Activated CD4-positive, alpha-beta T cell treated with anti-CD3 and anti-CD28 coated beads, Interleukin-2, amount 10 ng/mL, durations not matched to agents 24 days and 14 days (primary cell): ENCODE data around the gene ACIN1. TPM values are rescaled to one million over a fixed set of nuclear protein-coding genes. Genes with fewer than 3 reads are reported as not detected.

Source experiments
- DNase-seq: peaks from one replicate; pipeline ENCODE4 v3.0.0; 2022
- H3K27ac Mint-ChIP-seq: one replicate; pipeline ENCODE4 v1.8.0; 2022; ENCODE audit warnings: mild to moderate bottlenecking, mixed read lengths
- H3K27me3 Mint-ChIP-seq: one replicate; pipeline ENCODE4 v1.8.0; 2022; ENCODE audit warnings: mixed read lengths
- H3K36me3 Mint-ChIP-seq: one replicate; pipeline ENCODE4 v1.8.0; 2022; ENCODE audit warnings: low read depth, mild to moderate bottlenecking, mixed read lengths
- H3K4me1 Mint-ChIP-seq: one replicate; pipeline ENCODE4 v1.8.0; 2021; ENCODE audit warnings: mixed read lengths
- H3K4me3 Mint-ChIP-seq: one replicate; pipeline ENCODE4 v1.8.0; 2022; ENCODE audit warnings: mild to moderate bottlenecking, moderate library complexity, mixed read lengths
- H3K9me3 Mint-ChIP-seq: one replicate; pipeline ENCODE4 v1.8.0; 2021; ENCODE audit warnings: mixed read lengths
- intact Hi-C: fragments of 100-400 bp; cut with micrococcal nuclease; formaldehyde crosslinking; loops from one replicate; pipeline ENCODE4 v1.15.1; 2023
- total RNA-seq: library from RNA; stranded (reverse); gene quantifications from 2 replicates; pipeline ENCODE4 v1.2.3, GENCODE V29; 2022

Gene ACIN1
- total RNA-seq, 1 donor from 2014 or later: 224 TPM

DNA sequence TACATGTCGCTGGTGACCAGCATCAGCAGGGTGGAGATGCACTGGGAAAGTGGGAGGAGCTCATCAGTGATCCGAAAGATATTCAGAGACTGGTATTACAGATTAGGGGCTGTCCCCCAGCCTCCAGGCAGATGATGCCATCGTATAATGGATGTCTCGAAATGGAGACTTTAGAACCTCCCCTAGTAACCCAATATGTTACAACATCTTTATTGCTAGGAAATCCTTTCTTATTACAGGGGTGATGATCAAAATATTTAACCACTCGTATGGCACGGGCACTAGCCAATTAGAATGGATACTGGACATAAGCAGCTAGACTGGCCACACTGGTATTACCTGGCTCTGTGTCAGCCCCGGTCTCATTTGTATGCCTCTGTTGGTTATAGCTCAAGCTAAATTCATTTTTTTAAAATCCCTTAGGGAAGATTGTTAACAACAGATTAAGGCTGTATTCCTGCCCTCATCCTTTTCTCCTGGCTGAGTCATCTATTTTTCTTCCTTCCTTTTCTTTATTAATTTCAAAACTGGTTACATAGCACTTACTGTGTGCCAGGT lies 34.9 kb upstream of the ACIN1 start:
- intact Hi-C loops: no loop called here
- H3K4me3 Mint-ChIP-seq: no peak overlapping the region
- no peaks in the 10 kb centered on the region for H3K9me3 Mint-ChIP-seq
- DNase-seq: no peak
- peaks cover 4% of the 10 kb centered on the region for H3K4me1 Mint-ChIP-seq
- H3K36me3 Mint-ChIP-seq: no peaks in the 10 kb centered on the region
- H3K27me3 Mint-ChIP-seq: peaks cover 15% of the 10 kb centered on the region
- no peak overlapping the region for H3K27ac Mint-ChIP-seq

DNA sequence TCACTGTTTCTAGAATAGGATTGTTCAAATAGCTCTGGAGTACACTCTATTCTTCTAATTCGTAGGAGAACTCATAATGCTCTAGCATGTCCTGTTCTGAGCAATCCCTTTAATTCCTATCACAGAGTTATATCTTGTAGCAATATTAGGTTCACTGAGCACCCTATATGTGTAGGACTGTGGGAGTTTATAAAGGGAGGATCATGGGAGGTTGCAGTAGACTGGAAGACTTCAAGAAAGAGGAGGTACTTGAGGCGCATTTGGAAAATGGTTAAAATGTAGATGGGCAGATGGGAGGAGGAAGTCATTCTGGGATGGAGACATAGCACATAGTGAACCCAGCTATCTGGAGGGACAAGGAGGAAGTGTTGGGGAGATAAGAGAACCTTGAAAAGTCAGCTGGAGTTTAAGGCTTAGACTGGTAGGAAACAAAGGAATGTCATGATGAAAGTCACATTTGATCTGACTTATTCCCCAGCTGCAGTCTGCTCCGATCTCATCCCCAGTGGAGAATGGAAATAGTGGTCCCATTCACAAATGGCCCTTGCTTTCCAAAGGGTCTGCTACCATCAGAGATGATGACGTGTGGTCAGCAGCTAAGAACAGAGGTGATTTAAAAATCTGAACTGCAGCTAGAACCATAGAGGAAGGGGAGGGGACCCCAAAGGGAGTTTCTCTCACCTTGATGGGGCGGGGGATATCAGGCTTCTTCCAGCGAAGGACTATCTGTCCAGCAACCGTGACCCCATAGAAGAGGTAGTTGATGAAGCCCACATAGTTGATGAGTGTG lies 34.2 kb upstream of the ACIN1 start:
- Mint-ChIP-seq H3K27ac (no peak overlapping the region), H3K4me1 (peaks cover 4% of the 10 kb centered on the region), H3K4me3 (no peak overlapping the region), H3K27me3 (peaks cover 15% of the 10 kb centered on the region), H3K9me3 (no peaks in the 10 kb centered on the region), H3K36me3 (no peaks in the 10 kb centered on the region)
- intact Hi-C loops: no loop called here
- no peak for DNase-seq

DNA sequence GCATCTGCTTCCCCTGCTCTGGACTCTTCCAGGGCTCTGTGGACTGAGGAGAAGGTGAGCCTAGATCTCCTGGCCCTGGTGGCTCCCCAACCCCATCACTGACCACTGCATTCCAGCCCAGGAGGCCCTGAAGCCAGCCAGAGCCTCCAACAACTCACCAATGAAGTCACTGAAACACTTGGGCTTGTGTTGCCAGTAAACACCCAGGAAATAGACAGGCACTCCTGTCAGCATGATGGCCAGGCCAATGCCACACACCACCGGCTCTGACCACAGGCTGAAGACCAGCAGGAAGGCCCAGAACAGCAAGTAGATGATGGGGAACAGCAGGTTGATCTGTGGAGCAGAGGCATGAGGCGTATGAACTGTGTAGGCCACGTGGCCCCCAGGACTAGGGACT lies 32.9 kb upstream of the ACIN1 start:
- no peaks in the 10 kb centered on the region for H3K36me3 Mint-ChIP-seq
- H3K27ac Mint-ChIP-seq: no peak overlapping the region
- H3K9me3 Mint-ChIP-seq: no peaks in the 10 kb centered on the region
- intact Hi-C loops: no loop called here
- H3K27me3 Mint-ChIP-seq: peaks cover 17% of the 10 kb centered on the region
- no peak for DNase-seq
- no peak overlapping the region for H3K4me3 Mint-ChIP-seq
- H3K4me1 Mint-ChIP-seq: peaks cover 4% of the 10 kb centered on the region

DNA sequence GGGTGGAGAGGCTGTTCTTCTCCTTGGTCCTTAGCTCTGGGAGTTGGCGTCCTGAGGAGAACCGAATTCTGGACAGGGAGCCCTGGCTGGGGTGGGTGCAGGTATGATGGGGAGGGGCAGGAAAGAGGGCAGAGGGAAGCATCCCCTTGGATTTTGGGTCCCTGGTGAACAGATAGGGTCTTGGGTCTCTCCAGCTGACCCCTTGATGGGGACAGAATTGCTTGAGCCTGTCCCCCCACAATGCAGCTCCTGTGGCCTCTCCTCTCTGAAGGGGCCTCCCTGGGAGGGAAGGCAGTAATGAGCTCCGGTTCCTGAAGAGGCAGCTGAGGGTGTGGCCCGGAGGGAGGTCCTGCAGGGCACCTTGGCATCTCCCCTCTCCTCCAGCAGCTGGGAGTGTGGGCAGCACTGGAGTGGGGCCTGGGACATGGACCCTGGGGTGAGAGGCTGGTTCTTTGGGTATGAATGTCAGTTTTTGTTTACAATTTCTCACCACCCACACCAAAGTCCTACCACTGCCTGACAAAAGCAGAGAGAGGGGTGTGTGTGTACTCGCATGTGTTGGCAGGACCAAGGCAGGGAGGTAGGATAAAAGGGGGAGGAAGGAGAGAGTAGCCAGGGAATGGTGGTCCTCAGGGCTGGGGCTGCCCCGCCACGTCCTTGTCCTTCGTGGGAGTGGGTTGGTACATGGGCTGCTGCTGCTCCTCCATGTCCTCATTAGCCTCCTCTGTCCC lies 31.8 kb upstream of the ACIN1 start:
- intact Hi-C loops: no loop called here
- Mint-ChIP-seq H3K4me1 (peaks cover 4% of the 10 kb centered on the region), H3K36me3 (no peaks in the 10 kb centered on the region), H3K27ac (no peak overlapping the region), H3K4me3 (no peak overlapping the region), H3K9me3 (no peaks in the 10 kb centered on the region), H3K27me3 (peaks cover 19% of the 10 kb centered on the region)
- no peak for DNase-seq

DNA sequence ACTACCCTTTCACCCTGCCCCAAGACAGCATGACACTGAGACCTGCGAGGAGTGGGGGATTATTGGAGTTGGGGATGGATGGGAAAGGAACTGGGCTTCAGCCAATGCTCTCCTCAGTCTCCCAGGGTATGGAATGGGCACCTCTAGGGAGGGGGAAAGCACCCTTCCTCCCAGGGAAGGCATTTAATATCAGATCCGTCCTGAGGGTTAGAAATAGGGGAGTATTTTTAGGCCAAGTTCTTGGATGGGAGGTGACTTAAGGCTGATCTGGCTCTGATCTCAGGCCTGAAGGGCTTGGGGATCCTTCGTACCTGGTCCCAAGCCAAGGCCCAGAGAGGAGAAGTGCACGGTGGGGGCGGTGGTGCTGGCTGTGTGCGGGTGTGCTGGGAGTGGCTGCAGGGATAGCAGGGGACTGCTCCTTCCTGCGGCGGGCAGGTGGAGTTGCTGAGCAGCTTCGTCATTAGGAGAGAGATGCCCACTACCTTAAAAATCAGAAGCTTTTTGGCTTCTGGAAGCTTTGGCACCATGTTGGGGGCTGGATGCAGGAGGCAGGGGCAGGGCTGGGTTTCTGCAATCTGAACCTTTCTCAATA lies 31.1 kb upstream of the ACIN1 start:
- no peaks in the 10 kb centered on the region for H3K36me3 Mint-ChIP-seq
- H3K4me1 Mint-ChIP-seq: peaks cover 9% of the 10 kb centered on the region
- no peak overlapping the region for H3K4me3 Mint-ChIP-seq
- H3K9me3 Mint-ChIP-seq: no peaks in the 10 kb centered on the region
- peaks cover 16% of the 10 kb centered on the region for H3K27me3 Mint-ChIP-seq
- H3K27ac Mint-ChIP-seq: no peak overlapping the region
- DNase-seq: no peak
- intact Hi-C loops: no loop called here

DNA sequence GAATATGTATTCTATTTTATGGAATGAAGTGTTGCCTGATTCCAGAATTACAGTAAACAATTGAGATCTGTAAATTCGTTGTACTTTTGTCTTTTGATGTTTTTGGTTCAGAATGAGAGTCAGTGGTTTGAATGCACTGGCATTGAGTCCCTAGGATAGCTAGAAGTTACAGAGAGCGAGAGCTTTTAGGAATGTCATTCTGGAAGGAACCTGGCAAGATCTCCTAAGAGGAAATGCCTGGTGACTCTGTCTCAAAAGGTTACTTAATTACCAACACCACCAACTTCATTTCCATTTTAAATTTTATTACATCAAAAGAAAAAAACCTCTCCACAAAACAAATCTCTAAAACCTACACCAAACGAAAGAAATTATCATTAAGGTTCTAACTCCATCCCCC lies 30.1 kb upstream of the ACIN1 start:
- H3K4me3 Mint-ChIP-seq: no peak overlapping the region
- DNase-seq: no peak
- no peaks in the 10 kb centered on the region for H3K9me3 Mint-ChIP-seq
- peaks cover 9% of the 10 kb centered on the region for H3K27me3 Mint-ChIP-seq
- no peaks in the 10 kb centered on the region for H3K36me3 Mint-ChIP-seq
- peaks cover 19% of the 10 kb centered on the region for H3K4me1 Mint-ChIP-seq
- H3K27ac Mint-ChIP-seq: no peak overlapping the region
- intact Hi-C loops: no loop called here

DNA sequence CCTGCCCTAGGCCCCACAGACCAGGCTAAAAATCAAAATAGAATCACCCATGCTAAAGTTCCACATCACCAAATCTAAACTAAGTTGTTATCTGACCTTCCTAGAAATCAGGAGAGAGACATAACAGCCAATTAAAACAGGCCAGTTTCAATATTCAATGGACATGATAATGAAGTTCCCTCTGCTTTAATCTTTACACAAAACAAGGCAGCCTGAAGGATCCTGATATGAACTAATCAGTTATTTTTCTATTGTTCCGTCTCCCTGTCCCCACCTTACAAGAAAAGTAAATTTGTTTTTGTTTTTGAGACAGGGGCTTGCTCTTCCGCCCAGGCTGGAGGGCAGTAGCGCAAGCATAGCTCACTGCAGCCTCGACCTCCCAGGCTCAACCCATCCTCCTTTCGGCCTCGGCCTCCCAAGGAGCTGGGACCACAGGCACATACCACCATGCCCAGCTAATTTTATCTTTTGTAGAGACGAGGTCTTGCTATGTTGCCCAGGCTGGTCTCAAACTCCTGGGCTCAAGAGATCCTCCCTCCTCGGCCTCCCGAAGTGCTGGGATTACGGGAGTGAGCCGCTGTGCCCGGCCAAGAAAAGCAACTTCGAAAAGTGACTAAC lies 29.5 kb upstream of the ACIN1 start:
- H3K27me3 Mint-ChIP-seq: peaks cover 6% of the 10 kb centered on the region
- H3K4me3 Mint-ChIP-seq: no peak overlapping the region
- intact Hi-C loops: no loop called here
- DNase-seq: no peak
- no peak overlapping the region for H3K27ac Mint-ChIP-seq
- peaks cover 25% of the 10 kb centered on the region for H3K4me1 Mint-ChIP-seq
- H3K9me3 Mint-ChIP-seq: no peaks in the 10 kb centered on the region
- no peaks in the 10 kb centered on the region for H3K36me3 Mint-ChIP-seq

DNA sequence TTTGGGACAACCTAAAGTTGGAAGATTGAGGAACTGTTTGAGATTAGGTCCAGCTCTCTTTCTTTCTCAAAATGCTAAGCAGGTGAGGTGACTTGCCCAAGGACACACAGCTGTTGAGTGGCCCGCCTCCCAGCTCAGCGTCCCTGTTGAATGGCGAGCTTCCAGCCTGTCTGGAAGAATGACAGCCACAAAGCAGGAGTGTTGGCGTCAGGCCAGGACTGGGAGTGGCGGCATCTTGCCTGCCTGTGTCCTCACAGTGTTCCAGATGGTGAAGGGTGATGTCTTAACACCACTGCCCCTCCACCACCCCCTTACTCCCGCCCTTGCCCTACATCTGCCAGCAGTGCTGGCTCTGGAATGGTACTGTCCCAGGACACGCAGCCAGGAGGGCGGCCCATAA lies 28.5 kb upstream of the ACIN1 start:
- peaks cover 4% of the 10 kb centered on the region for H3K27me3 Mint-ChIP-seq
- peaks cover 28% of the 10 kb centered on the region for H3K4me1 Mint-ChIP-seq
- H3K36me3 Mint-ChIP-seq: no peaks in the 10 kb centered on the region
- intact Hi-C loops: no loop called here
- H3K4me3 Mint-ChIP-seq: no peak overlapping the region
- H3K9me3 Mint-ChIP-seq: no peaks in the 10 kb centered on the region
- DNase-seq: no peak
- H3K27ac Mint-ChIP-seq: no peak overlapping the region

DNA sequence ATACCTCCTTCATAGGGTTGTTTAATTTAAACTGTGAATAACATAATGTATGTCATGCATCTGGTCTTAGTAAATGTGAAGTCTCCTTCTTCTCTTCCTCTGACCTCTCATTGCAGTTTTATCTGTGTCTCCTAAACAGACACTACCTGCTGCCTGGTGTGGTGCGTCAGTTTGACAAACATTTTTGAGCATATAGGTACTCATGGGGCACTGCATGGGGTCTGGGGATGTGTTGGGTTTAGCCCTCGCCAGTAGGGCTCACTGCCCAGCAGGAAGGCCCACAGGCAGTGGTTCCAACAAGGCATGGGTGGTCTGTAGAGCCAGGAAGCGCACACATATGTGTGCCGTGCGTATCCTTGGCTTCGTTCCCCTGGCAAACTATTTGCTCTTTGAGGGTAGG lies 27.1 kb upstream of the ACIN1 start:
- intact Hi-C loops: no loop called here
- Mint-ChIP-seq H3K27ac (no peak overlapping the region), H3K4me1 (peaks cover 28% of the 10 kb centered on the region), H3K9me3 (no peaks in the 10 kb centered on the region), H3K27me3 (peaks cover 4% of the 10 kb centered on the region), H3K4me3 (no peak overlapping the region), H3K36me3 (no peaks in the 10 kb centered on the region)
- DNase-seq: no peak

DNA sequence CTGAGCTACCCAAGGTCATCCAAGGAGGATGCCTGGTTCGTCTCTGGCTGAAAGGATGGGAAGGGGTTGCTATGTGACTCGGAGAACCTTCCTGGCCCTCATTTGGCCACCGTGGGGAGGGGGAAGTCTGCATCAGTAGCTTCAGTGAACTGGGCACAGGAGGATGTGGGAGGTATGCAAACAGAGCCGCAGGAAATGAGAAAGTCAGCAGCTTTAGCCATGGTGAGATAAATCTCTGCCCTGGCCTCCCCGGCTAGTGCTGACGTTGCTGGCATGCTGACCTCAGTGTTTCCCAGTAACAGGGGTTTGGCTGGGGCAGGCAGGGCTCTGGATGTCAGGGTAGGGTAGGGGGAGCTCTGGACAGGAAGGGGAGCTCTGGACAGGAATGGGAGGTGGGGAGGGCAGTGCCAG lies 26.4 kb upstream of the ACIN1 start:
- DNase-seq: peak; percentile 66
- Mint-ChIP-seq H3K4me1 (peaks cover 28% of the 10 kb centered on the region), H3K4me3 (peak overlapping the region; percentile 16), H3K27ac (peak overlapping the region; percentile 43), H3K9me3 (no peaks in the 10 kb centered on the region), H3K36me3 (no peaks in the 10 kb centered on the region), H3K27me3 (peaks cover 4% of the 10 kb centered on the region)
- intact Hi-C loops: loop anchor here (2.0 kb wide), 1 partner anchor 177 kb away; no protein-coding TSS in a partner anchor

DNA sequence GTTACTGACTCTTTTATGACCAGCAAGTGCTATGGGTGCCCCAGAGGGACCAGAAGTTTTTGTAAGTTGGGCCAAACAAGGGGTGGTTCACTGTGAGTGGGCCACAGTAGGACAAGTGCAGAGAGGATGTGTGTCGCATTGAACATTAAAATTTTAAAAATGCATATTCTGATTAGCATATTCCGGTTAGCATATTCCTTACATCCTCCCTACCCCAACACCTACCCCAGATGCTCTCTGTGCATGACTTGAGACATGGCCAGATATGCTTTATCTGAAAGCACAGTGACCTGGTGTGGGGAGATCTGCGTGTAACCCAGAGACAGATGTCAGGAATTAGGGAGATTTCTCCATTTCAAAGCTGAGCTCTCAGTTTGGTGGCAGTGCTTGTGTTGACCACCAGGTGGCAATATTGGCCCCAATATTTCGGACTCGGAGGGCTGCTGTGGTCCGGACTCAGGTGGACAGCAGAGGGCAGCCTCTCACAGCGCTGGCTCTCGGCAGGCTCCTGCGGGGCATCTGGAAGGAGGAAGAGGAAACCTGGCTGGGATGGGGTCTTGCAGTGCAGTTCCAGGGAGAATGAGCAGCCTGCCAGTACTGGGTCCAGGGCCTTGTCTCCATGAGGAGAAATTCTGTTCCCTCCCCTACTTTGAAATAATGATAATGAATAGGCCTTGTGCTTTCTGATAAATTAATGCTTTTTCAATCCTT lies 25.8 kb upstream of the ACIN1 start:
- H3K36me3 Mint-ChIP-seq: no peaks in the 10 kb centered on the region
- H3K4me1 Mint-ChIP-seq: peaks cover 28% of the 10 kb centered on the region
- intact Hi-C loops: loop anchor here (1.0 to 2.0 kb wide), 3 partner anchors 67 to 260 kb away; no protein-coding TSS in a partner anchor
- peak overlapping the region; percentile 81 for H3K27ac Mint-ChIP-seq
- H3K27me3 Mint-ChIP-seq: peaks cover 4% of the 10 kb centered on the region
- peak overlapping the region; percentile 16 for H3K4me3 Mint-ChIP-seq
- DNase-seq: peak; percentile 94
- no peaks in the 10 kb centered on the region for H3K9me3 Mint-ChIP-seq

DNA sequence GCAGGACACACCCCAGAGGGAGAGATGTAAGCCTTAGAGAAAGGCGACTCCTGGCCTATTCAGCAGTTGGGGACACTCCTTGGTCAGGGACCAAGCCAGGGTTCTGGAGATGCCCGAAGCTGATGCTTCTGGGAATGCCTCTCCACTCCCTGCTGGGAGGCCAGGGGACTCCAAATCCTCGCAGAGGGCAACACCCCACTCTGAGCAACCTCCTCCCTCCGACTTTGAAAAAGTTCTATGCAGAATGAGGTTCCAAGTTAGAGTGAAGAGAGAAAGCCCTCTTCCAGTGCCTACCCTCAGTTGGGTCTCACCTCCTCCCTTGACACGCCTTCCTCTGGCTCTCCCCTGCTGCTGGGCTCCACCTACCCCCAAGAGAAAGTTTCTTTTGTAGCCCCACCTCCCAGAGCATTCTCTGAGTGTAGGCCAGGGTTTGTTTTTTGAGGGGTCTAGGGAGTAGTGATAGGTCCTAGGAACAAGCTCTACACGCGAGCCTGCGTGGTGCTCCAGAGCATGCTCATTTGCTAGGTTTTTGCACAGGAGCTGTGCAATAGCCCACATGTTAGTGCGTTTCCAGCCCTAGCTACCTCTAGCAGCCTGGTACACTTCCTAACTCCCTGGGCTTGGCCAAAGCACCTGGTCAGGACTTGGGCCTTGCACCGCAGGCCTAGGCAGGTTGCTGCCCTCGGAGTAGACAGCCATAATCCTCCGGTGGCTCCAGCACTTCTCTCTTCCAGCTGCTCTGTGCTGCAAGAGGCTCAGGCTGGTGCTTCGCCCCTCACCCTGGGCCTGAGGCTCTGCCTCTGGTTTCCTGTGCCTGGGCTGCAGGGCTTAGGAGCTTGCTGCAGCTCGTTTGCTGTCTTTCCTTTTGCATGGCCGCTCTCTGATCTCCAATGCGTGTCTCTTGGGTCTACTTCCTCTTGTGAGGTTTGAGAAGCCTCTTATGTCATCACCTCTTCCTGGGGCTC lies 24.7 kb upstream of the ACIN1 start:
- DNase-seq: peak; percentile 84
- Mint-ChIP-seq H3K4me1 (peaks cover 33% of the 10 kb centered on the region), H3K27ac (peak overlapping the region; percentile 81), H3K27me3 (peaks cover 8% of the 10 kb centered on the region), H3K9me3 (no peaks in the 10 kb centered on the region), H3K4me3 (peak overlapping the region; percentile 37), H3K36me3 (no peaks in the 10 kb centered on the region)
- intact Hi-C loops: loop anchor here (1.0 to 2.0 kb wide), 3 partner anchors 68 to 261 kb away; no protein-coding TSS in a partner anchor
